Left ventricle myocardium inferior (tissue), 1 donor: ENCODE results near the gene ZNF606. TPM values are rescaled to one million over a fixed set of nuclear protein-coding genes. Genes with fewer than 3 reads are reported as not detected.

ENCODE experiments used
- DNase-seq: peaks from one replicate; pipeline ENCODE4 v3.0.0-alpha.2; 2020
- H3K27ac ChIP-seq: fragments of 200-600 bp; replicated peaks from 2 replicates; pipeline ENCODE4 v1.8.0; 2021
- H3K27me3 ChIP-seq: fragments of 200-600 bp; 2 replicates; pipeline ENCODE4 v1.8.0; 2021; ENCODE audit warnings: low read depth
- H3K36me3 ChIP-seq: fragments of 200-600 bp; 2 replicates; pipeline ENCODE4 v1.8.0; 2021
- H3K4me1 ChIP-seq: fragments of 200-600 bp; 2 replicates; pipeline ENCODE4 v1.8.0; 2021
- H3K4me3 ChIP-seq: fragments of 200-600 bp; 2 replicates; pipeline ENCODE4 v1.8.0; 2021; ENCODE audit warnings: mild to moderate bottlenecking, moderate library complexity
- H3K9me3 ChIP-seq: fragments of 200-600 bp; replicated peaks from 2 replicates; pipeline ENCODE4 v1.8.0; 2021
- intact Hi-C: fragments of 100-400 bp; cut with micrococcal nuclease; formaldehyde crosslinking; loops from one replicate; pipeline ENCODE4 v1.11.0; 2022
- long read RNA-seq: library from polyadenylated mRNA; unstranded; transcript quantifications from one replicate; pipeline ENCODE4 v2.0.0, GENCODE V29; 2021
- total RNA-seq: library from RNA; stranded (reverse); fragmentation: NEBNext Ultra II Directional; extraction: Animal tissue kit (Norgen Biotek cat#: 25700); gene quantifications from one replicate; pipeline ENCODE4 v1.2.1, GENCODE V29; 2021
- TF ChIP-seq, protein P1 (sequence below): fragments of 200-600 bp; IDR thresholded peaks from 2 replicates; pipeline ENCODE4 v1.8.0; 2021; ENCODE audit warnings: antibody characterized with exemption, mild to moderate bottlenecking, borderline replicate concordance
- donor health status: DM: no; HTN: yes; CAD: no; lungs with severe emphysema.

The ZNF606 gene
- total RNA-seq: 13.7 TPM
- long read RNA-seq, full-length matches to known transcripts: 6 of 20 reads
- long read RNA-seq, partial matches to known transcripts: 2 of 20 reads
- long read RNA-seq, other reads (novel, unspliced or antisense): 12 of 20 reads

DNA sequence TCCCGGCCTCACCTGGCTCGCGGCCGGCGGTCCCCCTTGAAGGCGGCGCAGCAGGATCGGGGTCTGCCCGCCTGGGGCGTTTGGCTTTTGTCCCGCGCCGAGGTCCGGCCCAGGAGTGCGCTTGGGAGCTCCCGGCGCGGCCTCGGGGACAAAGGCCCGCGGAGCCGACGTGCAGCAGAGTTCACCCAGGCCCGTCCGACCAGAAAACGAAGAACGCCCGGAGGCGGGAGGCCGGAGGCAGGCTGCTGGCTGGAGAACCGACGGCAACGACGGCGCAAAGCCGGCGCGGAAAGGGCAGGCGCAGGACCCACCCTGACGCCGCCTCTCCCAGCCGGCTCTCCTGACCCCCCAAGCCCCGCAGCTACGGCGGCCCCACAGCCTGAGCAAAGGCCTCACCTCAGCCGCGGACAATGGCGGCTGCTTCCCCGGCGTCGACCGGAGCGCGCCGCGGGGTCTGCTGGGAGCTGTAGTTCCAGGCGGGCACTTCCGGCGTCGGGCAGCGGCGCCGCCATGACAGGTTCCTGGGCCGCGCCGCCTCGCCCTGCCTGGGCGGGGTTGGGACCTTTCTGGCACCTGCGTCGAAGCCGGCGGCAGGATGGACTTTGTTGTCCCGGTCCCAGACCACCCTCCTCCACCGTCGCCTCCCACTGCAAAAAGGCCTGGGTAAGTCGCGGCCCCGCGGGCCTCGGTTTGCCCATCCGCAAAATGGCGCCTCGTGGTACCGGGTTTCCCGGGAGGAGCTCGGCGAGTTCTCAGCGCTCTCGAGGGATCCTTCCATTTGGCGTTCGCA lies at the start of gene ZNF606:
ZNF606 (minus strand) TSS at position 437 of the 790 bp plus-strand sequence. CDS start 1,501 bp downstream, outside the sequence.
- Histone ChIP-seq H3K27me3 (no peaks in the 10 kb centered on the region), H3K9me3 (peaks cover 69% of the 10 kb centered on the region), H3K27ac (peak within 1 kb of the TSS; percentile 96), H3K4me1 (peaks cover 48% of the 10 kb centered on the region), H3K4me3 (peak within 1 kb of the TSS; percentile 93), H3K36me3 (peaks cover 78% of the 10 kb centered on the region)
- TF ChIP-seq, protein P1, sequence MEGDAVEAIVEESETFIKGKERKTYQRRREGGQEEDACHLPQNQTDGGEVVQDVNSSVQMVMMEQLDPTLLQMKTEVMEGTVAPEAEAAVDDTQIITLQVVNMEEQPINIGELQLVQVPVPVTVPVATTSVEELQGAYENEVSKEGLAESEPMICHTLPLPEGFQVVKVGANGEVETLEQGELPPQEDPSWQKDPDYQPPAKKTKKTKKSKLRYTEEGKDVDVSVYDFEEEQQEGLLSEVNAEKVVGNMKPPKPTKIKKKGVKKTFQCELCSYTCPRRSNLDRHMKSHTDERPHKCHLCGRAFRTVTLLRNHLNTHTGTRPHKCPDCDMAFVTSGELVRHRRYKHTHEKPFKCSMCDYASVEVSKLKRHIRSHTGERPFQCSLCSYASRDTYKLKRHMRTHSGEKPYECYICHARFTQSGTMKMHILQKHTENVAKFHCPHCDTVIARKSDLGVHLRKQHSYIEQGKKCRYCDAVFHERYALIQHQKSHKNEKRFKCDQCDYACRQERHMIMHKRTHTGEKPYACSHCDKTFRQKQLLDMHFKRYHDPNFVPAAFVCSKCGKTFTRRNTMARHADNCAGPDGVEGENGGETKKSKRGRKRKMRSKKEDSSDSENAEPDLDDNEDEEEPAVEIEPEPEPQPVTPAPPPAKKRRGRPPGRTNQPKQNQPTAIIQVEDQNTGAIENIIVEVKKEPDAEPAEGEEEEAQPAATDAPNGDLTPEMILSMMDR: no peak
- intact Hi-C loops: no loop called here
- peak; percentile 89 for DNase-seq

DNA sequence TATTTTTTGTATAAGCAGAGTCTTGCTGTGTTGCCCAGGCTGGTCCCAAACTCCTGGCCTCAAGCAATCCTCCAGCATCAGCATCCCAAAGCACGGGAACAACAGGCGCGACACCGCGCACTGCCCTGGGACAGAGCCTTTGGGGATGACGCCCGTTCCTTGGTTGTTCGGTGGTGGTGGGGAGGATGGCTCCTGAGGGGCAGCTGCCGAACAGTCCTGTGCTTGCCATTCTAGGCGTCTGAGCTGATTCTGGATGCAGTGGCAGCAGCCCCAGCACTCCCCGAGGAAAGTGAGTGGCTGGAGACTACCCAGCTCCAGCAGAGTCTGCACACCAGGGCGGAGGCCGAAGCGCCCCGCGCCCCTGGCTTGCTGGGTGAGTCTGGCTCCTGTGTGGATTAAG lies 49.6 kb upstream of the ZNF606 start:
- no peak overlapping the region for H3K27ac ChIP-seq
- H3K9me3 ChIP-seq: peaks cover 51% of the 10 kb centered on the region
- TF ChIP-seq, protein P1: no peak
- no peaks in the 10 kb centered on the region for H3K36me3 ChIP-seq
- no peak for DNase-seq
- peaks cover 6% of the 10 kb centered on the region for H3K4me1 ChIP-seq
- H3K4me3 ChIP-seq: no peak overlapping the region
- no peaks in the 10 kb centered on the region for H3K27me3 ChIP-seq
- intact Hi-C loops: no loop called here

DNA sequence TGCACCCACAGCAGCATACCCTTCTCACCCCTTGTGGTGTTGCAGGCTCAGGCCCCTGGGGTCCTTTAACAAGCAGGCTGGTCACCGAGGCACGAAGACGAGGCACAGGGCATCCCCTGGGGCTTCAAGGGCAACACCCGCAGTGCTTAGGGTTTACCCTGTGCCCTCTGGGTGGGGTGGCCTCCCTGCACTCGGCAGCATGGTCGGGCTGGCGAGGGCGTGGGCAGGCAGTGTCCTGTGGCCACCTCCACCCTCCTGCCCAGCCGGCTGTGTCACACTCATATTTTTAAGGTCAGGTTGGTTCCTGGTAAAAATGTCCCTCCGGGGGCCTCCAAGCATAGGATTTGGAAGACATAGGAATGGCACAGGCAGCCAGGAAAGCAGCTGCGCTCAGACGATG lies 45.1 kb upstream of the ZNF606 start:
- Histone ChIP-seq H3K27ac (no peak overlapping the region), H3K9me3 (peaks cover 97% of the 10 kb centered on the region), H3K27me3 (no peaks in the 10 kb centered on the region), H3K4me3 (no peak overlapping the region), H3K4me1 (no peaks in the 10 kb centered on the region), H3K36me3 (no peaks in the 10 kb centered on the region)
- TF ChIP-seq, protein P1: no peak
- DNase-seq: no peak
- intact Hi-C loops: no loop called here

DNA sequence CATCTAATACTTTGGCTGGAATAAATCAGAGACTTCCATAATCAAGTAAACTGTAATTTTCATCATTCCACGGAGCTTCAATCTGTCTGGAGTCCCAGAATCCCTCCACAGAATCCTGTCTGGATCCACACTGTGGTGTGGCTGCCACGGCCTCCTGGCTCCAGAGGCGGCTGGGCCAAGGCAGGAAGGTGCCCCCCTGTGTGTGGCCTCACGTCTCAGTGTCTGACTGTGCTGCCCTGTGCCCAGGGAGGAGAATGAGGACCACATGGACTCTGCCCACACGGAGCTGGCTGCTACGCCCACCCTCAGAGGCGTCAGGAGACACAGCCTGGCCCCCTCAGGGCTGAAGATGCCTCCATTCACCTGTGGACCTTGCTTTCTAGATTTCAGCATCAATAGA lies 44.2 kb upstream of the ZNF606 start:
- DNase-seq: no peak
- intact Hi-C loops: no loop called here
- Histone ChIP-seq H3K9me3 (peaks cover 100% of the 10 kb centered on the region), H3K4me1 (no peaks in the 10 kb centered on the region), H3K27ac (no peak overlapping the region), H3K4me3 (no peak overlapping the region), H3K36me3 (no peaks in the 10 kb centered on the region), H3K27me3 (no peaks in the 10 kb centered on the region)
- TF ChIP-seq, protein P1: no peak

DNA sequence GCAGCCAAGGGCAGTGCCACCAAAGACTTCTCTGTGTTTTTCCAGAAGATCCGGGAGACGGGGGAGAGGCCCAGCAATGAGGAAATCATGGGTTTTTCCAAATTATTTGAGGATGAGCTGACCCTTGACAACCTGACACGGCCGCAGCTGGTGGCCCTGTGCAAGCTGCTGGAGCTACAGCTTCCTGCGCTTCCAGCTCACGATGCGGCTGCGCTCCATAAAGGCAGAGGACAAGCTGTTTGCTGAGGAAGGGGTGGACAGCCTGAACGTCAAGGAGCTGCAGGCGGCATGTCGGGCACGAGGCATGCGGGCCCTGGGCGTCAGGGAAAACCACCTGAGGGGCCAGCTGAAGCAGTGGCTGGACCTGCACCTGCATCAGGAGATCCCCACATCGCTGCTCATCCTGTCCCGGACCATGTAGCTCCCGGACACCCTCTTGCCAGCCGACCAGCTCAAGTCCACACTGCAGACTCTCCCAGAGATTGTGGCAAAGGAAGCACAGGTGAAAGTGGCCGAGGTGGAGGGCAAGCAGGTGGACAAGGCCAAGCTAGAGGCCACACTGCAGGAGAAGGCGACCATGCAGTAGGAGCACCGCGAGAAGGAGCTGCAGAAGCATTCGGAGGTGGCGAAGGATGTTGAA lies 42.9 kb upstream of the ZNF606 start:
- Histone ChIP-seq H3K27ac (no peak overlapping the region), H3K36me3 (no peaks in the 10 kb centered on the region), H3K4me3 (no peak overlapping the region), H3K4me1 (no peaks in the 10 kb centered on the region), H3K27me3 (no peaks in the 10 kb centered on the region), H3K9me3 (peaks cover 100% of the 10 kb centered on the region)
- TF ChIP-seq, protein P1: no peak
- intact Hi-C loops: no loop called here
- no peak for DNase-seq
